Ecto neural progenitor cell (in vitro differentiated cells): ENCODE data around the gene ANKRD26.

Experiments
- DNase-seq: peaks from one replicate; pipeline ENCODE4 v3.0.0-alpha.2; 2018; ENCODE audit warnings: low spot score

Gene ANKRD26

GRCh38 chr10:27020243-27020642, 80.1 kb downstream of the ANKRD26 start:
- DNase-seq: no peak

GRCh38 chr10:27019827-27020226, 80.5 kb downstream of the ANKRD26 start:
- DNase-seq: no peak

- no peak for DNase-seq
Observed at GRCh38 chr10:26997610-26998009, 102.7 kb downstream of the ANKRD26 start.

- no peak for DNase-seq
Observed at GRCh38 chr10:26994743-26995142, 105.6 kb downstream of the ANKRD26 start.

GRCh38 chr10:26987851-26988250, 112.4 kb downstream of the ANKRD26 start:
- no peak for DNase-seq

GRCh38 chr10:26983156-26983555, 117.1 kb downstream of the ANKRD26 start:
- DNase-seq: no peak

GRCh38 chr10:26982058-26982457, 118.2 kb downstream of the ANKRD26 start:
- no peak for DNase-seq

- DNase-seq: no peak
Observed at GRCh38 chr10:26981232-26981824, 119.0 kb downstream of the ANKRD26 start.

GRCh38 chr10:26978519-26978918, 121.8 kb downstream of the ANKRD26 start:
- DNase-seq: no peak

GRCh38 chr10:26977635-26978034, 122.7 kb downstream of the ANKRD26 start:
- no peak for DNase-seq

- DNase-seq: no peak
Observed at GRCh38 chr10:26970667-26971066, 129.6 kb downstream of the ANKRD26 start.

- DNase-seq: no peak
Observed at GRCh38 chr10:26969145-26969926, 131.0 kb downstream of the ANKRD26 start.

- no peak for DNase-seq
Observed at GRCh38 chr10:26962835-26963234, 137.5 kb downstream of the ANKRD26 start.

- no peak for DNase-seq
Observed at GRCh38 chr10:26960308-26960707, 140.0 kb downstream of the ANKRD26 start.

- no peak for DNase-seq
Observed at GRCh38 chr10:26959841-26960240, 140.5 kb downstream of the ANKRD26 start.
